ENCODE measurements around the gene DGUOK.

Gene DGUOK

DNA sequence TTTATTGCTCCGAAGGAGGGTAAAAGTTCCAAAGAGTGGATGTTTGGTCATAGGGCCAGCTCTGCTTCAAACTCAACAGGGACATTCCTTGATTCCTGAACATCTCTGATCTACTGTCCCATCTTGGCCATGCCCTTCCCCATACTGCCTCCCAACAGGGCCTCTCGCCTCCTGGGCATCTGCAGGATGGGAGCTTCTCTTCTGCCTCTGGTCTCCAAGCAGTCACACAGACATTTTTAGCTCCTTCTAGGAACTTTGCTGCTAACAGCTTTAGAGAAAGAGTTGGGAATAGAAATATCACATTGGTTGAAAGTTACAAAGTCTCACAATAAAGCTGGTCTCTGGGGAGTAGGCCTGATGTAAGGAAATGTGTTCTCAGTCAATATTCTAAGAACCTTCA lies 9.4 kb upstream of the DGUOK start:
- no peak for TF ChIP-seq CTCF (IDR thresholded peaks at IDR 0.05; ENCODE audit: insufficient read depth, low read depth, low read length, missing control alignments)
- no peak overlapping the region for H3K4me3 ChIP-seq (ENCODE audit: low read length)
- DNase-seq (ENCODE audit: low read depth) = no peak

GRCh38 chr2:73917696-73918207 lies 8.9 kb upstream of the DGUOK start:
- peak; percentile 81 for DNase-seq (ENCODE audit: low read depth)
- no peak for TF ChIP-seq CTCF (IDR thresholded peaks at IDR 0.05; ENCODE audit: insufficient read depth, low read depth, low read length, missing control alignments)
- H3K4me3 ChIP-seq (ENCODE audit: low read length) = no peak overlapping the region

DNA sequence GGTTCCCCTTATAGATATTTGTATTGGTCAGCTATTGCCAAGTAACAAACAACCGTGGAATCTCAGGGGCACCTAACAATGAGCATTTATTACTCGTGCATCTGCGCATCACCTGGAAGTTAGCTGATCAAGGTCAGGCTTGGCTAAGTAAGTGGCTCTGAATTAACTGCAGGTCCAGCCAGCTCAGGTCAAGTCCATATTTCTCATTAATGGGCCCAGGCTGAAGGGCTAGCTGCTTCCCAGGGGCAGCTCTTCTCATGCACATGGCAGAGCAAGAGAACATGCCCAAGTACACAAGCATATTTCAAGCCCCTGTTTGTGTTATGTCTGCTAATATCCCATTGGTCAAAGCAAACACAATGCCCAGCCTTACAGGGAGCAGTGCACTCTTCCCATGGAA lies 7.8 kb upstream of the DGUOK start:
- H3K4me3 ChIP-seq (ENCODE audit: low read length) = no peak overlapping the region
- DNase-seq (ENCODE audit: low read depth) = no peak
- TF ChIP-seq CTCF (IDR thresholded peaks at IDR 0.05; ENCODE audit: insufficient read depth, low read depth, low read length, missing control alignments) = no peak

DNA sequence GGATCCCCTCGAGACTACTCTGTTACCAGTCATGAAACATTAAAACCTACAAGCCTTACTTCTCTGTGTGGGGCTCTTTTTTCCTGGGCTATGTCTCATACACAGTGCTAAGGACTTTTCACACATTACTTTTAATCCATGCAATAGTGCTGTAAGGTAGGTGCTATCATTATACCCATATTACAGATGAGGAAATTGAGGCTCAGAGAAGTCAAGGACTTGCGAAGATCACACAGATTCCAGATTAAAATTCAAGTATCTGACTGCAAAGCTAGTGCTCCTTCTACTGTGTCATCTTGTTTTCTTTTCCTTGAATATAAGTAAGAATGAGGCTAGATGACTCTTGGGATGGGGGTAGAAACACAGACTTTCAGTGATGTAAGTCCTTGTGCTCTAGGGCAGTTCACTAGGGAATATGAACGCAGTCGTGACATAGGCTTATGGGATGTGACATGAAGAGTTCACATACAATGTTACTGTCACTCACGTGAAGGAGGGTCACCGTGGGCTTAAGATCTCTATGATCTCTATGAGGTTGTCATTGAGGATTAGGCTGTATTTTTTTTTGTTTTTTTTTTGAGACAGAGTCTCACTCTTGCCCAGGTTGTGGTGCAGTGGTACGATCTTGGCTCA lies 7.0 kb upstream of the DGUOK start:
- no peak for DNase-seq (ENCODE audit: low read depth)
- TF ChIP-seq CTCF (IDR thresholded peaks at IDR 0.05; ENCODE audit: insufficient read depth, low read depth, low read length, missing control alignments) = no peak
- no peak overlapping the region for H3K4me3 ChIP-seq (ENCODE audit: low read length)

GRCh38 chr2:73920577-73921545 lies 5.8 kb upstream of the DGUOK start:
- peak; percentile 18 for TF ChIP-seq CTCF (IDR thresholded peaks at IDR 0.05; ENCODE audit: insufficient read depth, low read depth, low read length, missing control alignments)
- no peak overlapping the region for H3K4me3 ChIP-seq (ENCODE audit: low read length)
- peak; percentile 36 for DNase-seq (ENCODE audit: low read depth)

- DNase-seq (ENCODE audit: low read depth) = no peak
- no peak overlapping the region for H3K4me3 ChIP-seq (ENCODE audit: low read length)
- TF ChIP-seq CTCF (IDR thresholded peaks at IDR 0.05; ENCODE audit: insufficient read depth, low read depth, low read length, missing control alignments) = no peak
These were observed 5.1 kb upstream of the DGUOK start for GRCh38 chr2:73921581-73921980.

Measured in epithelial cell of esophagus (primary cell).